ENCODE results near the gene SHANK3. TPM values are rescaled to one million over a fixed set of nuclear protein-coding genes. Genes with fewer than 3 reads are reported as not detected.

SHANK3 gene
- polyA plus RNA-seq, 1 donor (not counting 4 experiments of a cell fraction or from before 2014, with no cell fraction given) = 1.00 TPM

DNA sequence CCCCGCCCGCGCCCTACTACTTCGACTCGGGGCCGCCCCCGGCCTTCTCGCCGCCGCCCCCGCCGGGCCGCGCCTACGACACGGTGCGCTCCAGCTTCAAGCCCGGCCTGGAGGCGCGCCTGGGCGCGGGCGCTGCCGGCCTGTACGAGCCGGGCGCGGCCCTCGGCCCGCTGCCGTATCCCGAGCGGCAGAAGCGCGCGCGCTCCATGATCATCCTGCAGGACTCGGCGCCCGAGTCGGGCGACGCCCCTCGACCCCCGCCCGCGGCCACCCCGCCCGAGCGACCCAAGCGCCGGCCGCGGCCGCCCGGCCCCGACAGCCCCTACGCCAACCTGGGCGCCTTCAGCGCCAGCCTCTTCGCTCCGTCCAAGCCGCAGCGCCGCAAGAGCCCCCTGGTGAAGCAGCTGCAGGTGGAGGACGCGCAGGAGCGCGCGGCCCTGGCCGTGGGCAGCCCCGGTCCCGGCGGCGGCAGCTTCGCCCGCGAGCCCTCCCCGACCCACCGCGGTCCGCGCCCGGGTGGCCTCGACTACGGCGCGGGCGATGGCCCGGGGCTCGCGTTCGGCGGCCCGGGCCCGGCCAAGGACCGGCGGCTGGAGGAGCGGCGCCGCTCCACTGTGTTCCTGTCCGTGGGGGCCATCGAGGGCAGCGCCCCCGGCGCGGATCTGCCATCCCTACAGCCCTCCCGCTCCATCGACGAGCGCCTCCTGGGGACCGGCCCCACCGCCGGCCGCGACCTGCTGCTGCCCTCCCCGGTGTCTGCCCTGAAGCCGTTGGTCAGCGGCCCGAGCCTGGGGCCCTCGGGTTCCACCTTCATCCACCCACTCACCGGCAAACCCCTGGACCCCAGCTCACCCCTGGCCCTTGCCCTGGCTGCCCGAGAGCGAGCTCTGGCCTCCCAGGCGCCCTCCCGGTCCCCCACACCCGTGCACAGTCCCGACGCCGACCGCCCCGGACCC lies 48.0 kb downstream of the SHANK3 start:
- Histone ChIP-seq H4K20me1 (ENCODE audit: control insufficient read depth, extremely low read depth, insufficient read depth, low read length) (no peaks in the 10 kb centered on the region), H3K79me2 (ENCODE audit: control insufficient read depth, insufficient read depth, low read length) (no peaks in the 10 kb centered on the region), H3K4me1 (ENCODE audit: control insufficient read depth, extremely low read depth, insufficient read depth, low read length) (no peaks in the 10 kb centered on the region), H3K4me2 (ENCODE audit: control insufficient read depth, extremely low read depth, insufficient read depth, low read depth, low read length) (no peak overlapping the region), H3K9me3 (ENCODE audit: control insufficient read depth, low read depth, low read length) (no peaks in the 10 kb centered on the region), H3K9ac (ENCODE audit: control insufficient read depth, extremely low read depth, insufficient read depth, low read length) (no peak overlapping the region), H2AFZ (ENCODE audit: control insufficient read depth, low read length) (no peak overlapping the region), H3K9me1 (ENCODE audit: control insufficient read depth, extremely low read depth, insufficient read depth, low read length) (no peaks in the 10 kb centered on the region), H3K27me3 (ENCODE audit: control insufficient read depth, extremely low read depth, insufficient read depth, low read length) (peaks cover 22% of the 10 kb centered on the region), H3K4me3 (ENCODE audit: control insufficient read depth in 2 of 3, extremely low read depth in 1 of 3, insufficient read depth in 2 of 3, low read depth in 1 of 3, low read length in 3 of 3) (no peak overlapping the region), H3K36me3 (ENCODE audit: control insufficient read depth in 2 of 2, extremely low read depth in 1 of 2, insufficient read depth in 2 of 2, low read length in 2 of 2) (no peaks in the 10 kb centered on the region), H3K27ac (ENCODE audit: control insufficient read depth, insufficient read depth, low read length) (no peak overlapping the region)
- no peak for TF ChIP-seq CTCF (optimal IDR thresholded peaks at IDR 0.05 in 1 of 3, IDR thresholded peaks at IDR 0.05 in 1 of 3, conservative IDR thresholded peaks at IDR 0.05 in 1 of 3; ENCODE audit: extremely low read depth in 1 of 3, insufficient read depth in 2 of 3, low read length in 3 of 3)
- TF ChIP-seq EZH2 (IDR thresholded peaks at IDR 0.05; ENCODE audit: low read length) = peak; percentile 78
- DNase-seq (ENCODE audit: low read depth, low spot score) (no peak), FAIRE-seq (no peak)
- dilution Hi-C loops (cut with MboI; ENCODE audit: extremely low pct_ligation_motif_present, low sequenced_read_pairs) = no loop called here

DNA sequence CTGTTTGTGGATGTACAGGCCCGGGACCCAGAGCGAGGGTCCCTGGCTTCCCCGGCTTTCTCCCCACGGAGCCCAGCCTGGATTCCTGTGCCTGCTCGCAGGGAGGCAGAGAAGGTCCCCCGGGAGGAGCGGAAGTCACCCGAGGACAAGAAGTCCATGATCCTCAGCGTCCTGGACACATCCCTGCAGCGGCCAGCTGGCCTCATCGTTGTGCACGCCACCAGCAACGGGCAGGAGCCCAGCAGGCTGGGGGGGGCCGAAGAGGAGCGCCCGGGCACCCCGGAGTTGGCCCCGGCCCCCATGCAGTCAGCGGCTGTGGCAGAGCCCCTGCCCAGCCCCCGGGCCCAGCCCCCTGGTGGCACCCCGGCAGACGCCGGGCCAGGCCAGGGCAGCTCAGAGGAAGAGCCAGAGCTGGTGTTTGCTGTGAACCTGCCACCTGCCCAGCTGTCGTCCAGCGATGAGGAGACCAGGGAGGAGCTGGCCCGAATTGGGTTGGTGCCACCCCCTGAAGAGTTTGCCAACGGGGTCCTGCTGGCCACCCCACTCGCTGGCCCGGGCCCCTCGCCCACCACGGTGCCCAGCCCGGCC lies 48.7 kb downstream of the SHANK3 start:
- TF ChIP-seq CTCF (optimal IDR thresholded peaks at IDR 0.05 in 1 of 3, IDR thresholded peaks at IDR 0.05 in 1 of 3, conservative IDR thresholded peaks at IDR 0.05 in 1 of 3; ENCODE audit: extremely low read depth in 1 of 3, insufficient read depth in 2 of 3, low read length in 3 of 3) = no peak

More for the DNA sequence above, 48.7 kb downstream of the SHANK3 start:
- Histone ChIP-seq H3K4me2 (ENCODE audit: control insufficient read depth, extremely low read depth, insufficient read depth, low read depth, low read length) (no peak overlapping the region), H3K4me1 (ENCODE audit: control insufficient read depth, extremely low read depth, insufficient read depth, low read length) (no peaks in the 10 kb centered on the region), H2AFZ (ENCODE audit: control insufficient read depth, low read length) (no peak overlapping the region), H3K79me2 (ENCODE audit: control insufficient read depth, insufficient read depth, low read length) (no peaks in the 10 kb centered on the region), H3K9me3 (ENCODE audit: control insufficient read depth, low read depth, low read length) (no peaks in the 10 kb centered on the region), H3K9me1 (ENCODE audit: control insufficient read depth, extremely low read depth, insufficient read depth, low read length) (no peaks in the 10 kb centered on the region), H3K27ac (ENCODE audit: control insufficient read depth, insufficient read depth, low read length) (no peak overlapping the region), H3K9ac (ENCODE audit: control insufficient read depth, extremely low read depth, insufficient read depth, low read length) (no peak overlapping the region), H3K36me3 (ENCODE audit: control insufficient read depth in 2 of 2, extremely low read depth in 1 of 2, insufficient read depth in 2 of 2, low read length in 2 of 2) (no peaks in the 10 kb centered on the region), H3K4me3 (ENCODE audit: control insufficient read depth in 2 of 3, extremely low read depth in 1 of 3, insufficient read depth in 2 of 3, low read depth in 1 of 3, low read length in 3 of 3) (no peak overlapping the region), H3K27me3 (ENCODE audit: control insufficient read depth, extremely low read depth, insufficient read depth, low read length) (peaks cover 22% of the 10 kb centered on the region), H4K20me1 (ENCODE audit: control insufficient read depth, extremely low read depth, insufficient read depth, low read length) (no peaks in the 10 kb centered on the region)
- FAIRE-seq (no peak), DNase-seq (ENCODE audit: low read depth, low spot score) (no peak)
- dilution Hi-C loops (cut with MboI; ENCODE audit: extremely low pct_ligation_motif_present, low sequenced_read_pairs) = no loop called here
